ENCODE measurements around the gene CGB2. TPM values are rescaled to one million over a fixed set of nuclear protein-coding genes. Genes with fewer than 3 reads are reported as not detected.

Gene CGB2
- total and polyA plus RNA-seq, 2 of the 13 experiments (the other 11 are each of a cell fraction or from before 2014, with no cell fraction given): not detected

DNA sequence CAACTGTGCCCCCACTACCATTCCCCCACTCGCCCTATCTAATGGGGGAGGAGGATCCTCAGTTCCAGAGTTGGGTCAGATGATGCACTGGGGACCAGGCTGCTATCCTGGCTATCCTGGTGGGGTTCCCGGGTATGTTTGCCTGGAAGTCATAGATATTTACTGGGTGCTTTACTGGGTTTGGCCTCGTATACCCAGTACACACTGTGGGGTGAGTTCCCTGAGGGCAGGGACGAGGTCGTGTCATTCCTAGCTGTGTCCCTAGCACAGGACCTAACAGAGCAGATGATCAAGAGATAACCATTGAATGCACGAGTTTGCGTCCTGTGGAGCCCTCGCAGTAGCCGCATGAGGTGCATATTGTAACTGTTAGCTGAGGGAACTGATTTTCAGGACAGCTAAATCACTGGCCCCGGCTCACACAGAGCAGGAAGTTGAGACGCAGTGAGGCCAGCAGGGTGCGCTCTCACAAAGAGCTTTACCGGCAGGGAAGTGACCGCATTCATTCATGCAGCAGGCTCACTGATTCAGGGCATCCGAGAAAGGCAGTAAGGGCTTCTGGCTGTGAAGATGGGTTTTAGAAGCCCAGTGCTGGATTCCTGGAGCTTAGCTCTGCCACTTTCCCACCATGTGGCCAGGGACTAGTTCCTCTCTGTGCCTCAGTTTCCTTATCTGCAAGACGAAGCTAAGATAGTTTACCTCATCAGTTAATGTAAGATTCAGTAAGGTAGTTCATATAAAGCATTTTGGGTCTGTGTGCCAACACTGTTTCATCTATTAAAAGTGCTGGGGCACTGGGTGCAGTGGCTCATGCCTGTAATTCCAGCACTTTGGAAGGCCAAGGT is 32.0 kb upstream of the CGB2 start (continued):
- no peak for TF ChIP-seq ZNF430 (CRISPR knock-in tag; IDR thresholded peaks at IDR 0.05)
- TF ChIP-seq ZZZ3 (CRISPR knock-in tag; IDR thresholded peaks at IDR 0.05; ENCODE audit: borderline replicate concordance): no peak
- TF ChIP-seq, protein P1, sequence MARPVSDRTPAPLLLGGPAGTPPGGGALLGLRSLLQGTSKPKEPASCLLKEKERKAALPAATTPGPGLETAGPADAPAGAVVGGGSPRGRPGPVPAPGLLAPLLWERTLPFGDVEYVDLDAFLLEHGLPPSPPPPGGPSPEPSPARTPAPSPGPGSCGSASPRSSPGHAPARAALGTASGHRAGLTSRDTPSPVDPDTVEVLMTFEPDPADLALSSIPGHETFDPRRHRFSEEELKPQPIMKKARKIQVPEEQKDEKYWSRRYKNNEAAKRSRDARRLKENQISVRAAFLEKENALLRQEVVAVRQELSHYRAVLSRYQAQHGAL (CRISPR knock-in tag; IDR thresholded peaks at IDR 0.05; ENCODE audit: not compliant biosample characterization): no peak
- TF ChIP-seq, protein P2, sequence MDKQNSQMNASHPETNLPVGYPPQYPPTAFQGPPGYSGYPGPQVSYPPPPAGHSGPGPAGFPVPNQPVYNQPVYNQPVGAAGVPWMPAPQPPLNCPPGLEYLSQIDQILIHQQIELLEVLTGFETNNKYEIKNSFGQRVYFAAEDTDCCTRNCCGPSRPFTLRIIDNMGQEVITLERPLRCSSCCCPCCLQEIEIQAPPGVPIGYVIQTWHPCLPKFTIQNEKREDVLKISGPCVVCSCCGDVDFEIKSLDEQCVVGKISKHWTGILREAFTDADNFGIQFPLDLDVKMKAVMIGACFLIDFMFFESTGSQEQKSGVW (CRISPR knock-in tag; IDR thresholded peaks at IDR 0.05; ENCODE audit: borderline replicate concordance): no peak
- TF ChIP-seq, protein P3, sequence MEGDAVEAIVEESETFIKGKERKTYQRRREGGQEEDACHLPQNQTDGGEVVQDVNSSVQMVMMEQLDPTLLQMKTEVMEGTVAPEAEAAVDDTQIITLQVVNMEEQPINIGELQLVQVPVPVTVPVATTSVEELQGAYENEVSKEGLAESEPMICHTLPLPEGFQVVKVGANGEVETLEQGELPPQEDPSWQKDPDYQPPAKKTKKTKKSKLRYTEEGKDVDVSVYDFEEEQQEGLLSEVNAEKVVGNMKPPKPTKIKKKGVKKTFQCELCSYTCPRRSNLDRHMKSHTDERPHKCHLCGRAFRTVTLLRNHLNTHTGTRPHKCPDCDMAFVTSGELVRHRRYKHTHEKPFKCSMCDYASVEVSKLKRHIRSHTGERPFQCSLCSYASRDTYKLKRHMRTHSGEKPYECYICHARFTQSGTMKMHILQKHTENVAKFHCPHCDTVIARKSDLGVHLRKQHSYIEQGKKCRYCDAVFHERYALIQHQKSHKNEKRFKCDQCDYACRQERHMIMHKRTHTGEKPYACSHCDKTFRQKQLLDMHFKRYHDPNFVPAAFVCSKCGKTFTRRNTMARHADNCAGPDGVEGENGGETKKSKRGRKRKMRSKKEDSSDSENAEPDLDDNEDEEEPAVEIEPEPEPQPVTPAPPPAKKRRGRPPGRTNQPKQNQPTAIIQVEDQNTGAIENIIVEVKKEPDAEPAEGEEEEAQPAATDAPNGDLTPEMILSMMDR (CRISPR knock-in tag; IDR thresholded peaks at IDR 0.05): peak; percentile 71
- peak; percentile 30 for TF ChIP-seq XRCC5 (optimal IDR thresholded peaks at IDR 0.05; ENCODE audit: low read length)
- TF ChIP-seq, protein P4, sequence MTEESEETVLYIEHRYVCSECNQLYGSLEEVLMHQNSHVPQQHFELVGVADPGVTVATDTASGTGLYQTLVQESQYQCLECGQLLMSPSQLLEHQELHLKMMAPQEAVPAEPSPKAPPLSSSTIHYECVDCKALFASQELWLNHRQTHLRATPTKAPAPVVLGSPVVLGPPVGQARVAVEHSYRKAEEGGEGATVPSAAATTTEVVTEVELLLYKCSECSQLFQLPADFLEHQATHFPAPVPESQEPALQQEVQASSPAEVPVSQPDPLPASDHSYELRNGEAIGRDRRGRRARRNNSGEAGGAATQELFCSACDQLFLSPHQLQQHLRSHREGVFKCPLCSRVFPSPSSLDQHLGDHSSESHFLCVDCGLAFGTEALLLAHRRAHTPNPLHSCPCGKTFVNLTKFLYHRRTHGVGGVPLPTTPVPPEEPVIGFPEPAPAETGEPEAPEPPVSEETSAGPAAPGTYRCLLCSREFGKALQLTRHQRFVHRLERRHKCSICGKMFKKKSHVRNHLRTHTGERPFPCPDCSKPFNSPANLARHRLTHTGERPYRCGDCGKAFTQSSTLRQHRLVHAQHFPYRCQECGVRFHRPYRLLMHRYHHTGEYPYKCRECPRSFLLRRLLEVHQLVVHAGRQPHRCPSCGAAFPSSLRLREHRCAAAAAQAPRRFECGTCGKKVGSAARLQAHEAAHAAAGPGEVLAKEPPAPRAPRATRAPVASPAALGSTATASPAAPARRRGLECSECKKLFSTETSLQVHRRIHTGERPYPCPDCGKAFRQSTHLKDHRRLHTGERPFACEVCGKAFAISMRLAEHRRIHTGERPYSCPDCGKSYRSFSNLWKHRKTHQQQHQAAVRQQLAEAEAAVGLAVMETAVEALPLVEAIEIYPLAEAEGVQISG (CRISPR knock-in tag; IDR thresholded peaks at IDR 0.05): 0 out of 2 replicates have a peak, but pooled peaks have one; percentile 43
